Hepatocyte (in vitro differentiated cells): ENCODE measurements around the gene PTPRN2. TPM values are rescaled to one million over a fixed set of nuclear protein-coding genes. Genes with fewer than 3 reads are reported as not detected.

Experiments
- DNase-seq: peaks from one replicate; pipeline ENCODE4 v3.0.0-alpha.2; 2016; ENCODE audit warnings: low spot score
- H2AFZ ChIP-seq: fragments of 200-600 bp; sonication (generic); 2 replicates; pipeline ENCODE4 v1.6.0; 2016; ENCODE audit warnings: antibody characterized with exemption, mild to moderate bottlenecking
- H3K27ac ChIP-seq: fragments of 200-600 bp; sonication (generic); 2 replicates; pipeline ENCODE4 v1.5.1; 2016; ENCODE audit warnings: mild to moderate bottlenecking
- H3K27me3 ChIP-seq: fragments of 200-600 bp; sonication (generic); 2 replicates; pipeline ENCODE4 v1.6.1; 2016
- H3K36me3 ChIP-seq: fragments of 200-600 bp; sonication (generic); replicated peaks from 2 replicates; pipeline ENCODE4 v1.5.1; 2016; ENCODE audit warnings: low read depth; ENCODE audit not compliant: insufficient read depth
- H3K4me1 ChIP-seq: fragments of 200-600 bp; sonication (generic); 2 replicates; pipeline ENCODE4 v1.5.1; 2016; ENCODE audit warnings: mild to moderate bottlenecking, moderate library complexity; ENCODE audit not compliant: insufficient read depth
- H3K4me2 ChIP-seq: fragments of 200-600 bp; sonication (generic); 2 replicates; pipeline ENCODE4 v1.6.0; 2016
- H3K4me3 ChIP-seq: fragments of 200-600 bp; sonication (generic); 2 replicates; pipeline ENCODE4 v1.5.1; 2016; ENCODE audit warnings: mild to moderate bottlenecking
- H3K79me2 ChIP-seq: fragments of 200-600 bp; sonication (generic); 2 replicates; pipeline ENCODE4 v1.6.0; 2017; ENCODE audit warnings: mild to moderate bottlenecking
- H3K9me2 ChIP-seq: fragments of 200-600 bp; sonication (generic); replicated peaks from 2 replicates; pipeline ENCODE4 v1.6.0; 2017; ENCODE audit warnings: mild to moderate bottlenecking; ENCODE audit not compliant: insufficient read depth
- H3K9me3 ChIP-seq: fragments of 200-600 bp; sonication (generic); 2 replicates; pipeline ENCODE4 v1.5.1; 2016; ENCODE audit warnings: low read depth, mild to moderate bottlenecking
- H4K20me1 ChIP-seq: fragments of 200-600 bp; sonication (generic); 2 replicates; pipeline ENCODE4 v1.6.0; 2016; ENCODE audit warnings: mild to moderate bottlenecking; ENCODE audit not compliant: insufficient read depth, poor library complexity, severe bottlenecking
- EZH2 ChIP-seq: fragments of 200-600 bp; sonication (generic); IDR thresholded peaks from 2 replicates; pipeline ENCODE4 v1.6.1; 2016; ENCODE audit warnings: antibody characterized with exemption, mild to moderate bottlenecking, borderline replicate concordance
- EZH2phosphoT487 ChIP-seq: fragments of 200-600 bp; sonication (generic); IDR thresholded peaks from one replicate; pipeline ENCODE4 v1.6.1; 2018; ENCODE audit warnings: antibody characterized with exemption, mild to moderate bottlenecking, low read depth, moderate library complexity; ENCODE audit not compliant: unreplicated experiment, severe bottlenecking
- WGBS: methylation state at CpG from one replicate; pipeline ENCODE4 v1.1.6; 2016; ENCODE audit warnings: low lambda C conversion rate; ENCODE audit errors: missing lambda C conversion rate; 5-methylcytosine and 5-hydroxymethylcytosine counted together
- polyA plus RNA-seq: library from polyadenylated mRNA; unstranded; fragments of >200 nt; fragmentation: Nextera tagmentation; extraction: Ambion mirVana; gene quantifications from 2 replicates; pipeline ENCODE4 v1.2.1, GENCODE V29; 2016
- total RNA-seq: library from RNA; depleted of rRNA; stranded (reverse); fragments of >200 nt; gene quantifications from 2 replicates; pipeline ENCODE4 v1.2.3, GENCODE V29; 2014
- TF ChIP-seq, protein P1 (sequence below): fragments of 200-600 bp; sonication (generic); IDR thresholded peaks from 2 replicates; pipeline ENCODE4 v1.5.1; 2016; ENCODE audit warnings: antibody characterized with exemption, mild to moderate bottlenecking; ENCODE audit not compliant: poor library complexity

PTPRN2 gene
- total and polyA plus RNA-seq, 2 experiments from 2014 or later, result 2.1 to 3.3 TPM

- DNase-seq, result no peak
- Histone ChIP-seq H3K27me3 (peaks cover 4% of the 10 kb centered on the region), H3K36me3 (no peaks in the 10 kb centered on the region), H3K4me1 (no peaks in the 10 kb centered on the region), H3K4me2 (no peak overlapping the region), H3K27ac (no peak overlapping the region), H4K20me1 (no peaks in the 10 kb centered on the region), H3K79me2 (no peaks in the 10 kb centered on the region), H3K9me3 (no peaks in the 10 kb centered on the region), H3K9me2 (no peaks in the 10 kb centered on the region), H2AFZ (no peak overlapping the region), H3K4me3 (no peak overlapping the region)
- TF ChIP-seq EZH2phosphoT487, result no peak
- TF ChIP-seq, protein P1, sequence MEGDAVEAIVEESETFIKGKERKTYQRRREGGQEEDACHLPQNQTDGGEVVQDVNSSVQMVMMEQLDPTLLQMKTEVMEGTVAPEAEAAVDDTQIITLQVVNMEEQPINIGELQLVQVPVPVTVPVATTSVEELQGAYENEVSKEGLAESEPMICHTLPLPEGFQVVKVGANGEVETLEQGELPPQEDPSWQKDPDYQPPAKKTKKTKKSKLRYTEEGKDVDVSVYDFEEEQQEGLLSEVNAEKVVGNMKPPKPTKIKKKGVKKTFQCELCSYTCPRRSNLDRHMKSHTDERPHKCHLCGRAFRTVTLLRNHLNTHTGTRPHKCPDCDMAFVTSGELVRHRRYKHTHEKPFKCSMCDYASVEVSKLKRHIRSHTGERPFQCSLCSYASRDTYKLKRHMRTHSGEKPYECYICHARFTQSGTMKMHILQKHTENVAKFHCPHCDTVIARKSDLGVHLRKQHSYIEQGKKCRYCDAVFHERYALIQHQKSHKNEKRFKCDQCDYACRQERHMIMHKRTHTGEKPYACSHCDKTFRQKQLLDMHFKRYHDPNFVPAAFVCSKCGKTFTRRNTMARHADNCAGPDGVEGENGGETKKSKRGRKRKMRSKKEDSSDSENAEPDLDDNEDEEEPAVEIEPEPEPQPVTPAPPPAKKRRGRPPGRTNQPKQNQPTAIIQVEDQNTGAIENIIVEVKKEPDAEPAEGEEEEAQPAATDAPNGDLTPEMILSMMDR, result no peak
- TF ChIP-seq EZH2, result no peak
- WGBS, result 95% methylated on average over 29 of the region's 29 CpGs
Observed at GRCh38 chr7:157743781-157744525, 843.7 kb downstream of the PTPRN2 start.

DNA sequence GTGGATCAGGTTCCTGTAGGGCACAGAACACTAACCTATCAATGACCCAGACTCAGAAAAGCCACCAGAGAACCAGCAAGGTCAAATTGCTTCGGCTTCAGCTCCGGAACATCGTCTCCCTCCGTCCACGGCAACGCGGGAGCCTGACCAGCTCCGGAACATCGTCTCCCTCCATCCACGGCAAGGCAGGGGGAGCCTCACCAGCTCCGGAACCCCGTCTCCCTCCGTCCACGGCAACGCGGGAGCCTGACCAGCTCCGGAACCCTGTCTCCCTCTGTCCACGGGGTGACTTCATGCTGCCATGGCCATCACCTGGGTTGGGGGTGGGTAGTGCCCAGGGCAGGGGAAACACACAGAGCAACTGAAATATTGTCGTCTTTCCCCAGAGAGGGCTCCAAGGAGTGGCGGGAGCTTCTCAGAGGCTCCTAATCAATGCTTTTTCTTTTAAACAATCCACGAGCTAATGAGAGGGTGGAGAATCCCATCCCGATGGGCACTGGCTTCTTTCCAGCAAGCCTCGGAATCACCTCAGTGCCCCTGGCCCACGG lies 847.3 kb downstream of the PTPRN2 start:
- H3K79me2 ChIP-seq, result no peaks in the 10 kb centered on the region
- no peak for DNase-seq
- peaks cover 5% of the 10 kb centered on the region for H3K27me3 ChIP-seq
- H3K36me3 ChIP-seq, result no peaks in the 10 kb centered on the region
- no peak for TF ChIP-seq EZH2phosphoT487
- TF ChIP-seq EZH2, result no peak
- TF ChIP-seq, protein P1, result no peak
- no peaks in the 10 kb centered on the region for H3K4me1 ChIP-seq
- no peaks in the 10 kb centered on the region for H3K9me3 ChIP-seq
- H3K27ac ChIP-seq, result no peak overlapping the region
- H2AFZ ChIP-seq, result no peak overlapping the region
- H4K20me1 ChIP-seq, result no peaks in the 10 kb centered on the region
- H3K4me3 ChIP-seq, result no peak overlapping the region
- H3K9me2 ChIP-seq, result no peaks in the 10 kb centered on the region
- H3K4me2 ChIP-seq, result no peak overlapping the region
- 91% methylated on average over 23 of the region's 24 CpGs for WGBS

GRCh38 chr7:157739650-157740049 lies 848.0 kb downstream of the PTPRN2 start:
- TF ChIP-seq EZH2phosphoT487, result no peak
- TF ChIP-seq, protein P1, result no peak
- TF ChIP-seq EZH2, result no peak
- Histone ChIP-seq H3K4me1 (no peaks in the 10 kb centered on the region), H2AFZ (no peak overlapping the region), H3K36me3 (no peaks in the 10 kb centered on the region), H3K27ac (no peak overlapping the region), H3K79me2 (no peaks in the 10 kb centered on the region), H4K20me1 (no peaks in the 10 kb centered on the region), H3K9me3 (no peaks in the 10 kb centered on the region), H3K4me3 (no peak overlapping the region), H3K9me2 (no peaks in the 10 kb centered on the region), H3K27me3 (peaks cover 5% of the 10 kb centered on the region), H3K4me2 (no peak overlapping the region)
- no peak for DNase-seq
- 92% methylated on average over 6 of the region's 6 CpGs for WGBS
